NCI-H1048 (cell line): ENCODE results near the gene ANK3.

Source experiments
- DNase-seq: peaks from one replicate; lab custom pipeline; 2025; lab: John Stamatoyannopoulos, UW

The ANK3 gene

DNA sequence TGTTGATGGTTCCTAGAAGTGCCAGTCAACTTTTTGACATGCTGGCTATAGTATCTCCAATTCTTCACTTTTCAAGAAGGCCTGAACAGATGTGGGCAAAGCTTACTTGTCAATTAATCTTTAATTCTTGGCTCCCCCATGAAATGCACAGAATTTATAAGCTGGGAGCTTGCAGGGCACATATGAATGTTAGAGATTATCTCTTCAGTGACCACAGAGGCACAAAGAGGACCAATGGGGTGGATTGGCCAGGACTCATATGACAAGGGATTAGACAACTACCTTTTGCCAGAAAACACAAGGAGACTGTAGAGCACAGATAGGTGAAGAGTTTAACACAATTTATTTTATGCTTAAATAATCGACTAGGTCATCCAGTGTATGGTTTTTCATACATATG, 361.6 kb downstream of the ANK3 start:
- DNase-seq: no peak

GRCh38 chr10:60025279-60025678, 364.4 kb downstream of the ANK3 start:
- DNase-seq: no peak

DNA sequence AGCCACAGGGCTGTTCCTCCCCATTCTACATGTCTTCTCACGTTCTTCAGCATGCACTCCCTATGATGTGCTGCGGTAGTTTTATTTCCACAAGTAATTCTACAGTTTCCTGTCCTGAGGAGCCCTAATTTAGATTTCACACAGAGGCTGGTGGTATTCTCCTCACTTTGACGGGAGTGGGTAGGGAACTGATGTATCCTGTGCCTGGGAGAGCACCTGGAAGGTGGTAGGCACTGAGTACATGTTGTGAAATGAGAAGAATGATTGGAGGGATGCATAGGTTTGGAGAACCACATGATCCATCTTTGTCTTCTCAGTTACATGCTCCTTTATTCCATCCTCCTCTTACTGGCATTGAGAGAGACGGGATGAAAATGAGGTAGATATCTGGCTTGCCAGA, 365.2 kb downstream of the ANK3 start:
- DNase-seq: no peak

DNA sequence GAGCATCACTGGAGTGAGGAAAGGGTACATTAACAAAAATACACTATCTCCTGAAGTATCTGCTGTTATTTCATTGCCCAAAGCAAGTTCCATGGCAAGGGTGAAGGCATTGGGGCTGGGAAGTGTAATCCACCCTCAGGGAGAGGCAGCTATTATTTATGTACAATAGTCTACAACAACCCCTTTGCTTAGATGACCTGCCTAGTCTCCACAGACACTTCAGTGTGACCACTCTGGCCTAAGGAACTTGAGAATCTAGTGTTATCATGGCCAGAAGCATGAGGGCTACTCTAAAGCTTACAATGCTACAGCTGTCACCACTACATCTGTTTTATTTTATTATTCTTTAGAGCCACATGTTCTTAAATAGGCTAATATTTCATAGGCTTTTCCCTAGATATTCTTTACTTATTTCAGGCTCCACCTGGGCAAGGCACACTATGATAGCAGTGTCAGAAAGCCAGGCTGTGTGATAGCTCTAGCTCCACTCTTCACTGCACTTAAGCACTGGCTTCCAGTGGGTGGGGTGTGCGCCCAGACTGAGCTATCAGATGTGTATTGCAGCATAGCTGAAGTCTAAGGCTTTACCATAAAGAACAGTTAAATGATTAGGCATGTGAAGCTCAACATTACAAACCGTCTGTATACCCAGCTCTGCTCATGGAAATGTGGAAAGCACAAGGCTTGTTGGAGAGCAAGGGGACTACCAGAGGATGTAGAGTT, 366.4 kb downstream of the ANK3 start:
- DNase-seq: no peak

GRCh38 chr10:60021361-60021760, 368.3 kb downstream of the ANK3 start:
- no peak for DNase-seq

- no peak for DNase-seq
Measured at GRCh38 chr10:60016794-60017193, 372.9 kb downstream of the ANK3 start.

GRCh38 chr10:60009710-60010383, 379.8 kb downstream of the ANK3 start:
- no peak for DNase-seq

DNA sequence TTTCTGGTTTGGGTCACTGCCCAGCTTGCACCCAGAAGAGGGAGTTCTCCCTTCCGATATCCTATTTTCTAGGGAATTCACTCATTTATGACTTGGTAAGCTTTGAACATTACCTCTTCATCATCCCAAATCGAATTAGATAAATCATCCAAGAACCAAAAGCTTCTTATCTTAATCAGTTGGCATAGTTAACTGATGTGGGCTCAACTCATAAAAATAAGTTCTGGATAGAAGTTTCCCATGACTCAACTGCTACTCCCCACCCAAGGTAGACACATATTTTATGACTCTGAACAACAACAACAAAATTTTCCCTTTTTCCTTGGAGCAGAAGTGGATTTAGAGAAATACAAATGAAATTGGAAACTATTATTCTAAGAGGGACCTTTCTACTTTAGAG, 380.4 kb downstream of the ANK3 start:
- DNase-seq: no peak

GRCh38 chr10:60008816-60009215, 380.9 kb downstream of the ANK3 start:
- no peak for DNase-seq

- DNase-seq: no peak
Measured at GRCh38 chr10:60006062-60006461, 383.6 kb downstream of the ANK3 start.

- no peak for DNase-seq
Measured at GRCh38 chr10:60003651-60004523, 385.8 kb downstream of the ANK3 start.

DNA sequence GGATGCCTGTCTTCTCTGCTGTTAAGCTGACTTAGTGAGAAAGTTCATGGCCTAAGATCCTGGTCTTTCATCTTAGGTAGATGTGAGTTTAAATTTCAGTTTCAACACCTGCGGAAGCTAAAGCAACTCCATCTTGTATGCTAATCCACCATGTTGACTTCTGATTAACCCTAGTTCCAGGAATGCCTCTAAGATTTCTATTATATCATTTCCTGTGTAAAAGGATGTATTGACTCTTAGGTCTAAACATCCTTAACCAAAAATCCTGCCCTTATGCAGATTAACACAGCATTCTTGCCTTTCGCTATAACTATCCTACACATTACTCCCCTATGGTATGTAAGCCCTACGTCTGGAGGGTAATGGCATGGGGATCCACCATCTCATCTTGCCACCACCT, 388.9 kb downstream of the ANK3 start:
- DNase-seq: no peak

DNA sequence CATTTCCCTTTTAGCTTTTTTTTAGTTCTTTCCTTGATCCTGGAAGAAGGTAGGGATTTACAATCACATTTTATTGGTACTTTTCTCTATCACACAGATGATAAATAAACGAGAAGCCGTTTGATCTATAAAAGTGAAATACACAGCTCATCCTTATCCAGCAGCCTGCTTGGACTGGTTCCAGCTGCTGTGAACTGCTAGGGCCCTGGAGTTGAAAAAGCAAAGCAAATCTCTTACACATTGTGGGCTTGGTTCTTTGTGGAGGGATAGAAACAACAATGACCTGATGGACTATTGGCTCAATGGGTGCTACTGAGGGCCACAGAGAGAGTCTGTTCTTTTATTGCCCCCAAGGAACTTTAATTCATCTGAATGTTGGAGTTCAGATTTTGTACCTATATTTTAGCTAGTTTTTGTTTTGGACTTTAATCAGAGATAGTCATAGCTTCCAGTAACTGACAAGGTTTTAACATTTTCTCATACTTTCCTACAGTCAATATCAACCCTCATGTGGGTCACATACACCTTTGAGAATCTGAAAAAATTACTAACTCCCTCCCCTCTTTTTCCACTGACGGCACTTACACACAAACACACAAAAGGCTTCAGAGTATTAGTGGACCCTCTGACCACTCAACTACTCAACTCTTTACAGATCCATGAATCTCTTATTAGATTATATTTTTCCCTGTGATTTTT, 391.7 kb downstream of the ANK3 start:
- no peak for DNase-seq

GRCh38 chr10:59995862-59996261, 393.8 kb downstream of the ANK3 start:
- DNase-seq: no peak

- no peak for DNase-seq
Measured at GRCh38 chr10:59993931-59994330, 395.7 kb downstream of the ANK3 start.

DNA sequence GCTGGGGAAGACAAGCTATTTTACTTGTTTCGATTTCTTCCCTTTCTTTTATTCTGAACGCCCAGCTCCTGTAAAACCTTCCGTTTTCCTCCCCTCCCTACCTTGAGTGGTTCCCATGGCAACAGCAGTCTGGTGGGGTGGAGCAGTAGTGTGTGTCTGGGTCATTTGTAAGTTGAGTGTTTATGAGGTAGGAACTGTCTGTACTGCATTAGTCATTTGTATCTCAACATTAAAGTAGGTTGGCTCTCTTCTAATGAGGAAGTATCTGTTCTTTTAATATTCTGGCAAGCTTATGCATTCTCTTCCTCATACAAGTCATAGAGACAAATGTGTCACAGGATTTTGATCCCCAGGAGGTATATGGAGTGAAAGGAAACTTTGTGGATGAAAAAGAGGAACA, 398.0 kb downstream of the ANK3 start:
- DNase-seq: no peak

- DNase-seq: no peak
Measured at GRCh38 chr10:59991117-59991516, 398.6 kb downstream of the ANK3 start.

DNA sequence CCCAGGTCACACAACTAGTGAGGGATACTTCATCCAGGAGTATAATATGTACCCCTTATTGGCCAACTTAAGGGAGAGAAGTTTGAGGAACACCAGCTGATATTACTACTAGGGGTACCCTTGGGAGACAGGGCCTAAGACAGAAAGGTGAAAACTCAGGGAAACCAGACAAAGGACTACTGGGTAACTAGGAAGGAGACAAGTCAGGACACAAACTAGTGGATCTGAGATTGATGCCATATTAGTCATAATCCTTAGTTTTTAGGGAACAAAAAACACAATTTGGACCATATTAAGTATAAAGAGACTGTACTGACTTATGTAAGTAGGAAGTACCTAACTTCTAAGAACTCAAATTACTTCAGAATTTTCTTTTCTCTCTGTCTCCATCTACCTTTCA, 404.0 kb downstream of the ANK3 start:
- DNase-seq: no peak

DNA sequence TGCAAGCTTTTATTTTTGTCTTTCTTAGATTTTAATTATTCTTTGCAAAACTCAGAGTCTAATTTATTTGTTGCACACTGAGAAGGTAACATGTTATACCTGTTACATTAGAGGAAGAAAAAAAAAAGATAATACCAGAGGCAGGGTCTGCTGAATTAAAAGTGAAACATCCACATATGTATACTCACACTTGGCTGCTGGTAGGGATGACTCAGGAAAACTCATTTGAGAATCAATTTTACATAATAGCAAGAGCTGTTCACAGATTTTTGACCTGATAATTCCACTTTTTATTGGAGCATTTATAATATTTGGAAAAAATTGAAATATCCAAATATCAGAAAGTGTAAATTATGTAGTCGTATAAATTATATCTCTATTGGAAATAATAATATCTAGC, 405.3 kb downstream of the ANK3 start:
- no peak for DNase-seq

- no peak for DNase-seq
Measured at GRCh38 chr10:59980356-59980755, 409.3 kb downstream of the ANK3 start.

DNA sequence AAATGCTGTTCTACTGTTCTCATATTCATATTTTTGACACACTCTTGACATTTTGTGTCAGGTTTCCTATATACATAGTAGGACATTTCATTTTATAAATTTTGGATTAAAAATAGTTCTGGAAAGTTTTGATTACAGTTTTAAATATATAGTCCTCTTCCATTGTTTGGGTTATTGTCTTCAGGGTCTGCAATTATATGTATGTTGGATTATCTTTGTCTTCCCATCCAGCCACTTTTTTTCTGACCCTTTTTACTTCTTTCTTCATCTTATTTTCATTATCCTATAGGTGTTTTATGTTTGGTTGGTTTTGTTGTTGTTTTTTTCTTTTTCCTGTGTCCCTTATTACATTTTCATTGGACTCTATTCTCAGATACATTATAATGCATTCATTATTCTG, 412.2 kb downstream of the ANK3 start:
- no peak for DNase-seq

DNA sequence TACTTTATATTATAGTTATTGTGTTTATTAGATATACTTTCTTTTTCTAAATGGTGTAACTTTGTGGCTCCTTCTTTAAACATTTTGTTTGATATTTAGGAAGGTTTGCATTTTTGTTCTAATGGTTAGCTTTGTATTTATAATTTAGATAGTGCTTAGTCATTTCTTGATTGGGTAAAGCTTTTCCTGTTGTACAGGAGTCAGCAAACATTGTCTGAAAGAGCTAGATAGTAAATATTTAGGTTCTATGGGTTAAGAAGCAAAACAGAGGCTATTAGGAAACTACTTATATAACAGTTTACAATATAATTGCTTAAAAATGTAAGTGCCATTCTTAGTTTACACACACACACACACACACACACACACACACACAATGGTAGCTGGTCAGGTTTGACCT, 412.8 kb downstream of the ANK3 start:
- DNase-seq: no peak
